Activated CD4-positive, CD25-positive, alpha-beta regulatory T cell treated with anti-CD3 and anti-CD28 coated beads, Interleukin-2, amount 50 U/mL, for 16 hours (primary cell): ENCODE measurements around the gene SNPH.

Source experiments
- DNase-seq: peaks from one replicate; pipeline ENCODE4 v3.0.0-alpha.2; 2020; ENCODE audit warnings: low read depth, low spot score

SNPH gene

GRCh38 chr20:1307171-1307570, 41.1 kb downstream of the SNPH start:
- DNase-seq, result no peak

DNA sequence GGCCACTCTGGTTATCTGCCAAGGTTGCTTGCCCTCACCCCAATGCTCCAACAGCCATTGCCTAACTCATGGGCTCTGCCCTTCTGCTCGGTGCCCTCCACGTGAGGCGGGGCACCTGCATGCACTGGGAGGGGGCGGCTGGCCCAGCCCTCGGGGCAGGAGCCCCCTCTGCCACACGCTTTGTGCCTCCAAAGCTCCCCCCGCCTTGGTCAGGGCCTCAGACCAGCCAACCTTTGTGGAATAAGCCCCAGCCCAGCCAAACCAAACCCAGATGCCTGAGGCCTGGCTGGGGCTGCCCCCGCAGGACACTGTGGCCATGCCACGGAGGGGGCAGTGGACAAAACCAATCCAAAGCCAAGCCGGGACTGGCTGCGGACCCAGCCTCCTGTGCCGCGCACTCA, 41.5 kb downstream of the SNPH start:
- no peak for DNase-seq

DNA sequence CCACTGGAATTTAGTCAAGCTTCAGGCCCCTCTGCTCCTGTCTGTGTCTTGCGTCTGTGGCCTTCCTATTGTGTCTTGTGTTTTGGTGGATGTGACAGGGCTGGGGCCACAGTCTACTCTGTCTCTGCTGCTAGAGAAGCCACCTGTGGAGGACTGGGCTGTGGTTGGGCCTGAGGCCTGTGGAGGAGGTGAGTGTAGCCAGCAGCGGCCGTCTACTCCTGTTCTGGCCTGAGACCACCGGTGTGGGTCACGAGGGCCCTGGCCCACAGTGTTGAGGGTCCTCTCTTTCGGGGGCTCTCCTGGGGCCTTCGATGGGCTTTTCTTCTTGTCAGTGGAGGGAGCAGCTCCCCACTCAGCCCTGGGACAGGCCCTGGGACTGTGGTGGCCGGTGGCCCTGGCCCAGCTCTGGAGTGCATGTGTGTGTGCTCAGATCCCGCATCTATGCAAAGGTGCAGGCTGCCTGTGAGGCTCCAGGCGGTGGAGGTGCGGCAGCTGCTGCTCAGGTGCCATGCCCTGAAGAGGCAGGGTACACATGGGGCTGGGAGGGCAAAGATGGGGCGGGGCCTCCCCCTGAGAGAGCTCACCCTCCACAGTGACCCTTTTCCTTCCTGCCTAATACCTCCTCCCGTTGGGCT, 42.1 kb downstream of the SNPH start:
- no peak for DNase-seq

- no peak for DNase-seq
These were observed 42.6 kb downstream of the SNPH start for GRCh38 chr20:1308702-1309095.

DNA sequence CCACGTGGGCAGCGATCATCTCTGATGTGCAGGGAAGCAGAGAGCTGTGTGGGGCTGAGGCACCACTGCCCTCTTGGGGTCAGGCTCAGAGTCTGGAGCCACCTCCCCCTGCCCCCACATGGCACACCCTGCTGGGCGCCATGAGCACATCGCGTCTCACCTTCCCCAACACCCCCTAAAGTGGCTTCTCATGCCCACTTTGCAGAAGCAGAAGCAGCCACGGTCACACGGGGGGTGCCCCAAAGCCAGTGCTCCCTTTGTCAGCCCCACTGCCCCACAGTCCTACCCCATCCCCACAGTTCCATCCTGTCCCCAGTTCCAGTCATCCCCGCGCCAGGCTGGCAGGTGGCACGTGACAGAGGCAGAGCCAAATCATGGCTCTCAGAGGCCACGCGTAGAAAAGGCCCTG, 43.3 kb downstream of the SNPH start:
- DNase-seq, result no peak

- DNase-seq, result no peak
These were observed 44.0 kb downstream of the SNPH start for GRCh38 chr20:1310071-1310470.

DNA sequence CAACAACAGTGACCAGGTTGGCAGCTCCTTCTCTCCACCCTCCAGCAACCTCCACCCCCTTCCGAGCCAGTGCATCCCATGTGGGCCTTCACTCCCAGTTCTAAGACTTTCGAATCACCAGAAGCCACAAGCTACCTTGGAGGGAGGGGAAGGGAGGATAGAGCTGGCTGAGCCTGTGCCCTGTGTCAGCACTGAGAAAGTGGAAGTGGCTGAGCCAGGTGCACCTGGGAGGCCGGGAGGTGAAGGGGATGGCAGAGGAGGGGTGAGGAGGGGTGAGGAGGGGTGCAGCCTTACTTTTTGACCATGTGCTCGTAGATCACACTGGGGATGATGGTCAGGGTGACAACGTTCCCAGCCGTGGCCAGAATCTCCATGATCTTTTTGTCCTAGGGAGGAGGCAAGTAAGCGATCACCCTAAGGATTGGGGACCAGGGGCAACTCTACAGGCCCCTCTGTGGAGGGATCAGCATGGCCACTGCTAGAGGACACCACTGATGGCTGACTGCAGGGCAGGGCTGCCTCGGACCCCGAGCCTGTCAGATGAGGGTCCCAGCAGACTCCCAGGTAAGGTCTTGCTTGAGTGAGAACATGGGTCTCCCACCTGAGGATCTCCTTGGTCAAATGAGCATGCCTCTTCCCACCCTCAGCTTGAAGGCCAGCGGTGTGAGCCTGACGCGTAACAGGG, 44.6 kb downstream of the SNPH start:
- DNase-seq, result no peak

- DNase-seq, result no peak
These were observed 46.2 kb downstream of the SNPH start for GRCh38 chr20:1312308-1312707.

- DNase-seq, result no peak
These were observed 46.8 kb downstream of the SNPH start for GRCh38 chr20:1312904-1313235.

DNA sequence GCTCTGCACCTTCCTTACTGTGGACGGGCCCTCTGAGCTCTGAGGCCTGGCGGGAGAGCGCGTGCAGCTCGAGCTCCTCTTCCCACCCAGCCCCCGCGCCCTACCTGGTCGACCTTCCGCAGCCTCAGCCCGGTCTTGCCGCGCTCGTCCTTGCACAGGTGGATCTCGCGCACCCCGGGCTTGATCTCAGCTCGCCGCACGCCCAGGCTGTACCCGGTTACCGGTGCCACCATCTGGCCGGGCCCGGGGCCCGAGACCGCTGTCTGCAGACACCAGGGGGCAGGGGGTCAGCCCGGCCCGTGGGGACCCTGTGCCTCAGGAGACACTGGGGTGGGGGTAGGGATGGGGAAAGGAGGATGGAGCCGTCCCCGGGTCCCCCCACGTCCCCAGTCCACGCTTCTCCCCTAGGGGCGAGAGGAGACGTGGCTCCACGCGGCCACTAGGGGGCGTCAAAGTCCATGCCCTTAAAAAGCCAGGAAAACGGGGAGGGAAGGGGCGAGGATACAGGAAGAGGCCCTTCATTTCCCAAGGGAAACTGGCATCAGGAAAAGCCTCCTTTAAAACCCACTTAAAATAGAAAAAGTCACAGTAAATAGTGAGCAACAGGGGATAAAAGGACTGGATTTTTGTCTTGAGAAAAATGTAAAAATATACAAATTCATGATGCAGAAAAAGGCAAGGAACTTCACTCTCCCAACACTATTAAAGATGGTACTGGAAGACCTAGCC, 47.3 kb downstream of the SNPH start:
- no peak for DNase-seq

- DNase-seq, result no peak
These were observed 49.7 kb downstream of the SNPH start for GRCh38 chr20:1315804-1316203.

GRCh38 chr20:1317545-1318255, 51.6 kb downstream of the SNPH start:
- DNase-seq, result no peak

DNA sequence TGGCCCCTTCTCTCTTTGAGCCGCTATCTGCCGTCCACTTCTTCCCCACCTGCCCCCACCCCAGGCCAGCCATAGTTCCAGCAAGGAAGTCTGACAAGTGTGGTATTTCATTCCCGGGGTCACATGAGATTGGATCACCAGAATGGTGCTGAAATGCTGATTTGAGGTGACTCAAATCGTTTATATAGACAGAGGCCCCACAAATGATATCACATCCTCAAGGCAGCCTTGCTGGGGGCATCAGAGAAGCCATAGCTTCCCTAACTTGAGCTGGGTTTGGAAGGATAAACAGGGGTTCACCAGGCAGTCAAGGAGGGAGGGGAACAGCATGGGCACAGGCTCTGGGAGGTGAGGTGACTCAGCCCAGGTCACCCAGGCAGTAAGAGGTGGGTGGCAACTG, 53.0 kb downstream of the SNPH start:
- DNase-seq, result no peak

DNA sequence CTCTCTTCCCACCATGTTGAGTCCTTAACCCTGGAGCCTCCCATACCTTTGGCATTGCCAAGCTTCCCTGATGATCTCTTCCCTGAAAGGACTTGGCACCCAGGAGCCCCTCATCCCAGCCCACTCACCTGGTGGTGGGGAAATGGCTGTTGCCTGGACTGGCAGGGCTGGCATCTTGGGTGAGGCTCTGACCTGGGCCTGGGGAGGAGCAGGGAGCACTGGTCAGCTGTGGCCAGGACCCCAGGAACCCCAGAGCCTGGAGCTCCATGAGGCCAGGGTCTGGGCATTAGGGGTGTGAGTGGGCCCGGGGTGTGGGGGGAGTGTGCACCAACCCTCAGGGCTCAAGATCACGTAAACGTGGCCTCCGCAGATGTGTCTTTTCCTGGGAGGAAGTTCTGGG, 53.4 kb downstream of the SNPH start:
- DNase-seq, result no peak

DNA sequence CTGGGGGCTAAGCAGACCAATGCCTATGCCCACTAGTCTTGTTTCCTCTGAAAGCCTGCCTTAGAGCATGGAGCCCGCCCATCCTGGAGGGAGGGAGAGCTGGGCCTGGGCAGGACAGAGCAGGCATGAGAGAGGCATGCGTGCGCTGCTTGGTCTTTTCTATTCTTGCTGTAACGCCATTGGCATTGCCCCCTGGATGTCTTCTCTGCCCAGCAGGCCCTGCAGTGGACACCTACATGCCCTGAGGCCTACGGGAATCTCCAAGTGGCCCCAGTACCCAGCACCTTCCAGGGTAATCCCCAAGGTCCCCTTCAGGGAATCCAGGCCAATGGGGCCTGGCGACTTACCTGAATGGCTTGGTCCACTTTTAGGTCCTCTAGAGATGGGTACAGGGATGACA, 53.9 kb downstream of the SNPH start:
- DNase-seq, result no peak

- DNase-seq, result no peak
These were observed 55.0 kb downstream of the SNPH start for GRCh38 chr20:1320902-1321653.

GRCh38 chr20:1321654-1321939, 55.5 kb downstream of the SNPH start:
- no peak for DNase-seq

DNA sequence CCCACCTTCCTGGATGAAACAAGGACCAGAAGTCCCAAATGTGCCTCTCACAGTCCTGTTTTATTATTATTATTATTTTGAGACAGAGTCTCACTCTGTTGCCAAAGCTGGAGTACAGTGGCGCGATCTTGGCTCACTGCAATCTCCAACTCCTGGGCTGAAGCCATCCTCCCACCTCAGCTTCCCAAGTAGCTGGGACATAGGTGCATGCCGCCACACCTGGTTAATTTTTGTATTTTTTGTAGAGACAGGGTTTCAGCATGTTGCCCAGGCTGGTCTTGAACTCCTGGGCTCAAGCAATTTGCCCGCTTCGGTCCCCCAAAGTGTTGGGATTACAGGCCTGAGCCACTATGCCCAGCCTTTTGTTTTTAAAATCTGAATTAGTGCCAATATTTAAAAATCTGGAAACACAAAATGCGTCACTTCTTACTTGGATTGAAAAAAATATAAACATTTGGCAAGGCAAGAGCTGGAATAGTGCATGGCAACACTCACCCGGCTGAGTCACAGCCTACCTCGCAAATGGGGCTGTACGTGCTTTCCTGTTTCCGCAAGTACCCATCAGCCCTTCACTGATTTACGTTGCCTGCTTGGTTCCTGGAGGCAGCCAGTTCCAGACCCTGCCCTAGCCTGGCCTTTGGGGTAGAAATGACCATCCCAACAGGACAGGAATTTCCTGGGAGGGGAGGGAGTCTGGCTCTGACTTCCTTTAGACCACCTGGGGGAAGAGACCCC, 56.6 kb downstream of the SNPH start:
- no peak for DNase-seq

DNA sequence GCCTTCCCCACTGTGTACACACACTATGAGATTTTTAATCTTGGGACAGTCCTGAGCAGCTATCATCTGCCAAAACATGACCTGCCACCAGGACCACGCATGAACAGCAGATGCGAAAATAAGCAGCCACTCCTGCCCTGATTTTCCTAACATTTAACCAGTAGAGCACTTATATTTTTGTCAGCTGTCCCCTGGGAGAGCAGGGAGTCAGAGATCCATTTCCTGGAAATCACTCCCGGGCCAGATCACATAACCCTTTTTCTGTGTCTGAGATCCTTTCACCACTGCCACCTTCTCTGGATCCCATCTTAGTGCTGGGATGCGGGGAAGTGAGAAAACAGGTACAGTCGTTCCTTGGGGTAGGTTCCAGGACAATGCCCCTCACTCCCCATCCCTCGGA, 57.2 kb downstream of the SNPH start:
- no peak for DNase-seq

- no peak for DNase-seq
These were observed 57.9 kb downstream of the SNPH start for GRCh38 chr20:1323830-1324597.
